ENCODE data around the gene ZNF469.

ZNF469 gene

DNA sequence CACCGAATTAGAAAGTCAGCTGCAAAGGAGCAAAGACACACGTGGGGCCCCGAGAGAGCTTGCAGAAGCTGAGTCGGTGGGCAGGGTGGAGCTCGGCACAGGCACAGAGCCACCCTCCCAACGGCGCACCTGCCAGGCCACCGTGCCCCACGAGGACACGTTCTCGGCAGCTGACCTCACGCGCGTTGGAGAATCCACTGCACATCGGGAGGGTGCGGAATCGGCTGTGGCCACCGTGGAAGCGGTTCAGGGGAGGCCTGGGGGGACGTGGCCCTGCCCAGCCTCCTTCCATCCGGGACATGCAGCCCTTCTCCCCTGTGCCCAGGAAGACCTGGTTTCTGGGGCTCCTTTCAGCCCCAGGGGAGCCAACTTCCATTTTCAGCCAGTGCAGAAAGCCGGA is 49.4 kb downstream of the ZNF469 start:
- Histone ChIP-seq H3K9ac (ENCODE audit: low read depth, low read length) (no peak overlapping the region), H3K36me3 (ENCODE audit: insufficient read depth, low read length) (no peaks in the 10 kb centered on the region), H3K4me1 (ENCODE audit: insufficient read depth, low read length) (peaks cover 14% of the 10 kb centered on the region), H2AFZ (ENCODE audit: low read depth, low read length) (no peak overlapping the region), H4K20me1 (ENCODE audit: insufficient read depth, low read length) (peaks cover 12% of the 10 kb centered on the region; the same call in 1 of the 2 replicates), H3K4me2 (ENCODE audit: insufficient read depth, low read length) (no peak overlapping the region), H3K4me3 (ENCODE audit: low read depth in 1 of 2, low read length in 2 of 2) (no peak overlapping the region), H3K27ac (ENCODE audit: low read length) (no peak overlapping the region), H3K27me3 (ENCODE audit: insufficient read depth, low read length, poor library complexity) (peaks cover 27% of the 10 kb centered on the region), H3K79me2 (ENCODE audit: insufficient read depth, low read length) (no peaks in the 10 kb centered on the region), H3K9me3 (ENCODE audit: insufficient read depth, low read length, severe bottlenecking) (no peaks in the 10 kb centered on the region)
- TF ChIP-seq EZH2 (IDR thresholded peaks at IDR 0.05; ENCODE audit: borderline replicate concordance, low read depth, low read length, severe bottlenecking): no peak
- TF ChIP-seq, protein P1, sequence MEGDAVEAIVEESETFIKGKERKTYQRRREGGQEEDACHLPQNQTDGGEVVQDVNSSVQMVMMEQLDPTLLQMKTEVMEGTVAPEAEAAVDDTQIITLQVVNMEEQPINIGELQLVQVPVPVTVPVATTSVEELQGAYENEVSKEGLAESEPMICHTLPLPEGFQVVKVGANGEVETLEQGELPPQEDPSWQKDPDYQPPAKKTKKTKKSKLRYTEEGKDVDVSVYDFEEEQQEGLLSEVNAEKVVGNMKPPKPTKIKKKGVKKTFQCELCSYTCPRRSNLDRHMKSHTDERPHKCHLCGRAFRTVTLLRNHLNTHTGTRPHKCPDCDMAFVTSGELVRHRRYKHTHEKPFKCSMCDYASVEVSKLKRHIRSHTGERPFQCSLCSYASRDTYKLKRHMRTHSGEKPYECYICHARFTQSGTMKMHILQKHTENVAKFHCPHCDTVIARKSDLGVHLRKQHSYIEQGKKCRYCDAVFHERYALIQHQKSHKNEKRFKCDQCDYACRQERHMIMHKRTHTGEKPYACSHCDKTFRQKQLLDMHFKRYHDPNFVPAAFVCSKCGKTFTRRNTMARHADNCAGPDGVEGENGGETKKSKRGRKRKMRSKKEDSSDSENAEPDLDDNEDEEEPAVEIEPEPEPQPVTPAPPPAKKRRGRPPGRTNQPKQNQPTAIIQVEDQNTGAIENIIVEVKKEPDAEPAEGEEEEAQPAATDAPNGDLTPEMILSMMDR (IDR thresholded peaks at IDR 0.05; ENCODE audit: borderline replicate concordance, extremely low read depth, low read length, poor library complexity, severe bottlenecking): no peak
- DNase-seq (no peak), ATAC-seq (ENCODE audit: insufficient read depth, low read depth) (no peak)
